SK-N-SH treated with all-trans-retinoic acid at 6 μM for 48 hours (cell line): ENCODE data around the gene UPK3BL2.
"Not testable (repeated sequence)": the region's sequence is repeated elsewhere in the genome, so short reads cannot be mapped to it uniquely, and the experiment has no call there.

Source experiments
- ARNTL ChIP-seq: fragments of 450-650 bp; formaldehyde crosslinking; IDR thresholded peaks from 2 replicates; pipeline ENCODE4 v1.5.0; 2020; ENCODE audit warnings: low read depth, mild to moderate bottlenecking, moderate library complexity, borderline replicate concordance
- CSDC2 ChIP-seq: fragments of 250-450 bp; sonication (Bioruptor Pico); IDR thresholded peaks from 2 replicates; pipeline ENCODE4 v1.5.0; 2020; ENCODE audit warnings: mild to moderate bottlenecking, moderate library complexity
- ESRRG ChIP-seq: fragments of 250-450 bp; sonication (Bioruptor Pico); IDR thresholded peaks from 2 replicates; pipeline ENCODE4 v1.6.1; 2021; ENCODE audit warnings: mild to moderate bottlenecking
- SNAI2 ChIP-seq: fragments of 250-450 bp; sonication (Bioruptor Pico); IDR thresholded peaks from 2 replicates; pipeline ENCODE4 v1.5.0; 2020; ENCODE audit warnings: mild to moderate bottlenecking, moderate library complexity
- TOX ChIP-seq: fragments of 250-450 bp; sonication (Bioruptor Pico); IDR thresholded peaks from 2 replicates; pipeline ENCODE4 v1.8.0; 2021; ENCODE audit warnings: mild to moderate bottlenecking, moderate library complexity, borderline replicate concordance
- ZC3H10 ChIP-seq: fragments of 250-450 bp; sonication (Bioruptor Pico); IDR thresholded peaks from 2 replicates; pipeline ENCODE4 v1.5.1; 2021; ENCODE audit warnings: mild to moderate bottlenecking, moderate library complexity
- ZFP3 ChIP-seq: fragments of 250-450 bp; sonication (Bioruptor Pico); IDR thresholded peaks from 2 replicates; pipeline ENCODE4 v1.5.0; 2020; ENCODE audit warnings: mild to moderate bottlenecking, moderate library complexity
- ZFP30 ChIP-seq: fragments of 450-650 bp; formaldehyde crosslinking; IDR thresholded peaks from 2 replicates; pipeline ENCODE4 v1.5.0; 2022; ENCODE audit warnings: mild to moderate bottlenecking, moderate library complexity
- ZNF70 ChIP-seq: fragments of 450-650 bp; formaldehyde crosslinking; IDR thresholded peaks from 2 replicates; pipeline ENCODE4 v1.5.0; 2020; ENCODE audit warnings: mild to moderate bottlenecking, moderate library complexity
- TF ChIP-seq, protein P1 (sequence below): fragments of 250-450 bp; sonication (Bioruptor Pico); IDR thresholded peaks from 2 replicates; pipeline ENCODE4 v1.8.0; 2020; ENCODE audit warnings: mild to moderate bottlenecking, moderate library complexity, borderline replicate concordance
- TF ChIP-seq, protein P2 (sequence below): fragments of 250-450 bp; sonication (Bioruptor Pico); IDR thresholded peaks from 2 replicates; pipeline ENCODE4 v1.5.1; 2020; ENCODE audit warnings: low read depth, mild to moderate bottlenecking, moderate library complexity
- TF ChIP-seq, protein P3 (sequence below): fragments of 250-450 bp; sonication (Bioruptor Pico); IDR thresholded peaks from 2 replicates; pipeline ENCODE4 v1.8.0; 2021; ENCODE audit warnings: low read depth, mild to moderate bottlenecking, moderate library complexity, borderline replicate concordance
- TF ChIP-seq, protein P4 (sequence below): fragments of 250-450 bp; sonication (Bioruptor Pico); IDR thresholded peaks from 2 replicates; pipeline ENCODE4 v1.5.1; 2021; ENCODE audit warnings: mild to moderate bottlenecking, moderate library complexity
- TF ChIP-seq, protein P5 (sequence below): fragments of 250-450 bp; sonication (Bioruptor Pico); IDR thresholded peaks from 2 replicates; pipeline ENCODE4 v1.5.0; 2020; ENCODE audit warnings: mild to moderate bottlenecking, moderate library complexity

DNA sequence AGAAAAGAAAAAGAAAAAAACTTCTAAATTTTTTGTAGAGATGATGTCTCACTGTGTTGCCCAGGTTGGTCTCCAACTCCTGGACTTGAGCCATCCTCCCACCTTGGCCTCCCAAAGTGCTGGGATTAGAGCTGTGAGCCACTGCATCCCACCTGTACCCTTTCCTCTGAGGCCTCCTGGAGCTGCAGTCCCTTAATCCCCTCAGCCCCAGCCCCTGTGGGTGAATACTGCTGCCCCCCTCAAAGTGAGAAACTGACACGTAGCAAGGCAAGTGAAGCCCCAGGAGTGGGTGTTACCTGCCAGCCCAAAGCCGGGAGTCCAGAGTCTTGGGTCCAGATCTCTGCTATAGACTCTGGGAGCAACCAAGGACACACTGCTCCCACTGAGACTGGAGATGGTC, 18.7 kb downstream of the UPK3BL2 start:
- not testable (repeated sequence) for TF ChIP-seq ZFP3, ARNTL, ZFP30, TOX, CSDC2, SNAI2, ZNF70, ESRRG, ZC3H10 (CRISPR knock-in tag)
- TF ChIP-seq, protein P1, sequence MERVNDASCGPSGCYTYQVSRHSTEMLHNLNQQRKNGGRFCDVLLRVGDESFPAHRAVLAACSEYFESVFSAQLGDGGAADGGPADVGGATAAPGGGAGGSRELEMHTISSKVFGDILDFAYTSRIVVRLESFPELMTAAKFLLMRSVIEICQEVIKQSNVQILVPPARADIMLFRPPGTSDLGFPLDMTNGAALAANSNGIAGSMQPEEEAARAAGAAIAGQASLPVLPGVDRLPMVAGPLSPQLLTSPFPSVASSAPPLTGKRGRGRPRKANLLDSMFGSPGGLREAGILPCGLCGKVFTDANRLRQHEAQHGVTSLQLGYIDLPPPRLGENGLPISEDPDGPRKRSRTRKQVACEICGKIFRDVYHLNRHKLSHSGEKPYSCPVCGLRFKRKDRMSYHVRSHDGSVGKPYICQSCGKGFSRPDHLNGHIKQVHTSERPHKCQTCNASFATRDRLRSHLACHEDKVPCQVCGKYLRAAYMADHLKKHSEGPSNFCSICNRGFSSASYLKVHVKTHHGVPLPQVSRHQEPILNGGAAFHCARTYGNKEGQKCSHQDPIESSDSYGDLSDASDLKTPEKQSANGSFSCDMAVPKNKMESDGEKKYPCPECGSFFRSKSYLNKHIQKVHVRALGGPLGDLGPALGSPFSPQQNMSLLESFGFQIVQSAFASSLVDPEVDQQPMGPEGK, result not testable (repeated sequence)
- TF ChIP-seq, protein P2, sequence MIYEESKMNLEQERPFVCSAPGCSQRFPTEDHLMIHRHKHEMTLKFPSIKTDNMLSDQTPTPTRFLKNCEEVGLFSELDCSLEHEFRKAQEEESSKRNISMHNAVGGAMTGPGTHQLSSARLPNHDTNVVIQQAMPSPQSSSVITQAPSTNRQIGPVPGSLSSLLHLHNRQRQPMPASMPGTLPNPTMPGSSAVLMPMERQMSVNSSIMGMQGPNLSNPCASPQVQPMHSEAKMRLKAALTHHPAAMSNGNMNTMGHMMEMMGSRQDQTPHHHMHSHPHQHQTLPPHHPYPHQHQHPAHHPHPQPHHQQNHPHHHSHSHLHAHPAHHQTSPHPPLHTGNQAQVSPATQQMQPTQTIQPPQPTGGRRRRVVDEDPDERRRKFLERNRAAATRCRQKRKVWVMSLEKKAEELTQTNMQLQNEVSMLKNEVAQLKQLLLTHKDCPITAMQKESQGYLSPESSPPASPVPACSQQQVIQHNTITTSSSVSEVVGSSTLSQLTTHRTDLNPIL (CRISPR knock-in tag), result not testable (repeated sequence)
- TF ChIP-seq, protein P3, sequence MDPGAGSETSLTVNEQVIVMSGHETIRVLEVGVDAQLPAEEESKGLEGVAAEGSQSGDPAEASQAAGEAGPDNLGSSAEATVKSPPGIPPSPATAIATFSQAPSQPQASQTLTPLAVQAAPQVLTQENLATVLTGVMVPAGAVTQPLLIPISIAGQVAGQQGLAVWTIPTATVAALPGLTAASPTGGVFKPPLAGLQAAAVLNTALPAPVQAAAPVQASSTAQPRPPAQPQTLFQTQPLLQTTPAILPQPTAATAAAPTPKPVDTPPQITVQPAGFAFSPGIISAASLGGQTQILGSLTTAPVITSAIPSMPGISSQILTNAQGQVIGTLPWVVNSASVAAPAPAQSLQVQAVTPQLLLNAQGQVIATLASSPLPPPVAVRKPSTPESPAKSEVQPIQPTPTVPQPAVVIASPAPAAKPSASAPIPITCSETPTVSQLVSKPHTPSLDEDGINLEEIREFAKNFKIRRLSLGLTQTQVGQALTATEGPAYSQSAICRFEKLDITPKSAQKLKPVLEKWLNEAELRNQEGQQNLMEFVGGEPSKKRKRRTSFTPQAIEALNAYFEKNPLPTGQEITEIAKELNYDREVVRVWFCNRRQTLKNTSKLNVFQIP, result not testable (repeated sequence)
- TF ChIP-seq, protein P4, sequence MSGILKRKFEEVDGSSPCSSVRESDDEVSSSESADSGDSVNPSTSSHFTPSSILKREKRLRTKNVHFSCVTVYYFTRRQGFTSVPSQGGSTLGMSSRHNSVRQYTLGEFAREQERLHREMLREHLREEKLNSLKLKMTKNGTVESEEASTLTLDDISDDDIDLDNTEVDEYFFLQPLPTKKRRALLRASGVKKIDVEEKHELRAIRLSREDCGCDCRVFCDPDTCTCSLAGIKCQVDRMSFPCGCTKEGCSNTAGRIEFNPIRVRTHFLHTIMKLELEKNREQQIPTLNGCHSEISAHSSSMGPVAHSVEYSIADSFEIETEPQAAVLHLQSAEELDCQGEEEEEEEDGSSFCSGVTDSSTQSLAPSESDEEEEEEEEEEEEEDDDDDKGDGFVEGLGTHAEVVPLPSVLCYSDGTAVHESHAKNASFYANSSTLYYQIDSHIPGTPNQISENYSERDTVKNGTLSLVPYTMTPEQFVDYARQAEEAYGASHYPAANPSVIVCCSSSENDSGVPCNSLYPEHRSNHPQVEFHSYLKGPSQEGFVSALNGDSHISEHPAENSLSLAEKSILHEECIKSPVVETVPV, result not testable (repeated sequence)
- TF ChIP-seq, protein P5, sequence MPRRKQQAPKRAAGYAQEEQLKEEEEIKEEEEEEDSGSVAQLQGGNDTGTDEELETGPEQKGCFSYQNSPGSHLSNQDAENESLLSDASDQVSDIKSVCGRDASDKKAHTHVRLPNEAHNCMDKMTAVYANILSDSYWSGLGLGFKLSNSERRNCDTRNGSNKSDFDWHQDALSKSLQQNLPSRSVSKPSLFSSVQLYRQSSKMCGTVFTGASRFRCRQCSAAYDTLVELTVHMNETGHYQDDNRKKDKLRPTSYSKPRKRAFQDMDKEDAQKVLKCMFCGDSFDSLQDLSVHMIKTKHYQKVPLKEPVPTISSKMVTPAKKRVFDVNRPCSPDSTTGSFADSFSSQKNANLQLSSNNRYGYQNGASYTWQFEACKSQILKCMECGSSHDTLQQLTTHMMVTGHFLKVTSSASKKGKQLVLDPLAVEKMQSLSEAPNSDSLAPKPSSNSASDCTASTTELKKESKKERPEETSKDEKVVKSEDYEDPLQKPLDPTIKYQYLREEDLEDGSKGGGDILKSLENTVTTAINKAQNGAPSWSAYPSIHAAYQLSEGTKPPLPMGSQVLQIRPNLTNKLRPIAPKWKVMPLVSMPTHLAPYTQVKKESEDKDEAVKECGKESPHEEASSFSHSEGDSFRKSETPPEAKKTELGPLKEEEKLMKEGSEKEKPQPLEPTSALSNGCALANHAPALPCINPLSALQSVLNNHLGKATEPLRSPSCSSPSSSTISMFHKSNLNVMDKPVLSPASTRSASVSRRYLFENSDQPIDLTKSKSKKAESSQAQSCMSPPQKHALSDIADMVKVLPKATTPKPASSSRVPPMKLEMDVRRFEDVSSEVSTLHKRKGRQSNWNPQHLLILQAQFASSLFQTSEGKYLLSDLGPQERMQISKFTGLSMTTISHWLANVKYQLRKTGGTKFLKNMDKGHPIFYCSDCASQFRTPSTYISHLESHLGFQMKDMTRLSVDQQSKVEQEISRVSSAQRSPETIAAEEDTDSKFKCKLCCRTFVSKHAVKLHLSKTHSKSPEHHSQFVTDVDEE (CRISPR knock-in tag), result not testable (repeated sequence)
